IPS-18c (cell line): ENCODE results near the gene HERC4.
"Not testable (repeated sequence)": the region's sequence is repeated elsewhere in the genome, so short reads cannot be mapped to it uniquely, and the experiment has no call there.

Experiments used
- H3K4me3 ChIP-seq: 2 replicates; pipeline ENCODE4 v1.7.0; 2013; ENCODE audit warnings: low read depth, mild to moderate bottlenecking, low read length, moderate library complexity; ENCODE audit not compliant: insufficient read depth
- H3K9me3 ChIP-seq: one replicate; pipeline ENCODE4 v1.6.1; 2013; ENCODE audit warnings: mild to moderate bottlenecking, low read length, moderate library complexity; ENCODE audit not compliant: control insufficient read depth, insufficient read depth

HERC4 gene

GRCh38 chr10:67883710-67884312 is 191.3 kb downstream of the HERC4 start:
- Histone ChIP-seq H3K4me3 (peak overlapping the region; percentile 53), H3K9me3 (no peaks in the 10 kb centered on the region)

GRCh38 chr10:67878133-67878532 is 196.9 kb downstream of the HERC4 start:
- Histone ChIP-seq H3K9me3 (no peaks in the 10 kb centered on the region), H3K4me3 (no peak overlapping the region)

- not testable (repeated sequence) for H3K9me3 ChIP-seq, H3K4me3 ChIP-seq
Measured at GRCh38 chr10:67877421-67877820, 197.7 kb downstream of the HERC4 start.

GRCh38 chr10:67875340-67876238 is 199.5 kb downstream of the HERC4 start:
- Histone ChIP-seq H3K9me3 (no peaks in the 10 kb centered on the region), H3K4me3 (no peak overlapping the region)
